Muscle of arm (tissue), 14 donors: ENCODE measurements around the gene CAMK1G. TPM values are rescaled to one million over a fixed set of nuclear protein-coding genes. Genes with fewer than 3 reads are reported as not detected.

Source experiments
- DNase-seq: peaks from one replicate; pipeline ENCODE4 v3.0.0-alpha.2; 2013
- long read RNA-seq, 11 donors: transcript quantifications; one replicate each; lab custom pipeline, GENCODE V29; 2026
- polyA plus RNA-seq, 12 donors: library from polyadenylated mRNA; unstranded; fragments of 120-200 nt; gene quantifications; one replicate each; pipeline ENCODE4 v1.2.1, GENCODE V29; 2013; ENCODE audit not compliant: insufficient read length in 12 of 12

Gene CAMK1G
- under 1 TPM in 6 of 12 donors, not detected in 6; 0.11 to 0.61 (median 0.25) TPM for polyA plus RNA-seq
- long read RNA-seq, donor 1: 0 reads
- long read RNA-seq, donor 2: 0 reads
- long read RNA-seq, donor 3: 0 reads
- long read RNA-seq, donor 4: 0 reads
- long read RNA-seq, donor 5: 0 reads
- long read RNA-seq, donor 6: 0 reads
- long read RNA-seq, donor 7: 0 reads
- long read RNA-seq, donor 8: 0 reads
- long read RNA-seq, donor 9: 0 reads
- long read RNA-seq, donor 10: 0 reads
- long read RNA-seq, donor 11: 0 reads

- peak; percentile 9 for DNase-seq
These were observed at the start of gene CAMK1G for GRCh38 chr1:209583408-209583807. Gene CAMK1G, plus strand, starts transcription at chr1:209583714. Its CDS starts 11,270 bp downstream, at chr1:209594984.

DNA sequence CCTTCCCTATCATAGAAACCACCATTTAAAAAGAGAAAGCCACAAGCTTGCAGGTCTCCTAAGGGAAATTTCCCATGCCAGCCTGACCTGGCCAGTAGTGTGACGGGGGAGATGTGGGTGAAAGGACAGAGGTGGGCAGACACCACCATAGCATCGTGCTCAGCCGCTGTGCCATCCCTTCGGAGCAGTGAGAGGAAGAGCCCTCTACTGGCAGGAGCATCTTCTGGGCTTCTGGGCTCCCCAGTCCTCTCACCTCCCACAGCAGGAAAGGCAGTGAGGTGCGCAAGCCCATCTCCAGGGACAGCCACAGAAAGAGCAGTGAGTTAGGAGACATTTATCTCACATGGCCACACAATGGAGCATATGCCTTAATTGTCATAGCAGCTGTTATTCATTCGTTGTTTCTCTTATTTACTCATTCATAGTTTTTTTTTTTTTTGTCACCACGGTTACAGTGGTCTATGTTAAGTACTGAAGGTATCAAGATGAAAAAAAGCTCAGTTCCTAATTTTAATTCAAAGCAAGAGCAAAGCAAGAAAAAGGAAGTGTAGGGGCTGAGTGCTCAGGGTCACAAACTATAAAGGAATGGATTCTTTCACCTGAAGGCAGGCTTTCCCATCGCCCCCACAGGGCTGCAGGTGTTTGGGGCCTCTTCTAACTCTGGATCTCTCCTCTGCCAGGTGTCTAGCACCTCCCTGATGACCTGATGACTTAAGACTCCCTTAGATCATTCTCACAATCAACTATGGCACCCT, 48.8 kb upstream of the CAMK1G start:
- no peak for DNase-seq

DNA sequence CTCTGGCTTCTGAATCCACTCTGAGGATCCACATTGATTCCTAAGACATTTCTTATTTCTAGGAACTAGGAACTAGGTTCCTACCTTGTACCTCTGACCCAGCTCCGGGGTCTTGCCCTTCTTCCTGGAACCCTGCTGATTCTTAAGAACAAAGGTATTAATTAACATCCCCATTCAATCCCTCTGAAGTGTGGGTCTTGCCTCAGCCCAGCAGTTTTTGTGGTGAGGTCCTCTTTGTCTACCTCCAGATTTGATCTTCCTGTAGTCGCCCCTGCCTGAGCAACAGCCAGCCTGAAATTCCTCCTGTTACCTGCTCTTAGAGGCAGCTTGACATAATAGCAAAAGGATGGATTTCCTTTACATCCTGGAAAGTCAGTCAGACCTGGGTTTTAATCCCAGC, 46.7 kb upstream of the CAMK1G start:
- no peak for DNase-seq

GRCh38 chr1:209537336-209538114, 46.0 kb upstream of the CAMK1G start:
- DNase-seq: no peak

DNA sequence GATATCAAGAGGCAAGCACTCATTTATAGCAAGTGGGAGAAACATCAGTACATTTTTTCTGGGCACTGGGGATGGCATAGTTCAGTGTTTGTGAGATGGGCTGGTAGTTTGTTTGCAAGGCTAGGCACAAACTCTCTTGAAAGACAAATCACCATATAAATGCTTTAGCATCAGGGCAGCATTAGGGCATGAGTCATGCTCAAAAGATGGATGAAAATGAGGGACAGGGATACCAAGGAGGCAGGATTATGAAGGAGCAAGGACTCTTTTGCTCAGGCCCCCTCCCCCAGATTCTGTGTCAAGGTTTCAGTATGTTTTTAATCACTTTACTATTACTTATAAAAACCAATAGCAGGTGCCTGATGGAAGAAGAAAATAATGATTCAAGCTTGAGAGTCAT, 43.9 kb upstream of the CAMK1G start:
- DNase-seq: no peak

DNA sequence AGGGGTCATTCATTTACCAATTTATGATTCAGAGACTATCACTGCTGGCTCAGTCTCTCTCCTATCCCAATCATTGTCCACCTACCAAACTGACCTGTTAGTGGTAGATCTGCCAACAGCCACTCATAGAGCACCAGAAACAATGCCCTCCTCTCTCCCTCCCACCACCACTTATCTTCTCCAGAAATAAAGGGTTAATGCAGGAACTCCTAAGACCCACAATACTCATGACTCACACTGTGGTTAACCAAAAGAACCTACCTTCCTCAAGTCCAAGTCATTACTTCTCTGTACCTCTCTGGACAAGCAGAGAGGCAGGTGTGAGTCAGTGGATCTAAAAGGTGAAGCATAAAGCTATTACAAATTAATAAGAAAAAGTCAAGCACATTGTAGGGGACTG, 40.9 kb upstream of the CAMK1G start:
- no peak for DNase-seq

- no peak for DNase-seq
These were observed 39.4 kb upstream of the CAMK1G start for GRCh38 chr1:209544098-209544497.

- no peak for DNase-seq
These were observed 38.1 kb upstream of the CAMK1G start for GRCh38 chr1:209545423-209545822.

GRCh38 chr1:209546390-209547085, 37.0 kb upstream of the CAMK1G start:
- no peak for DNase-seq

DNA sequence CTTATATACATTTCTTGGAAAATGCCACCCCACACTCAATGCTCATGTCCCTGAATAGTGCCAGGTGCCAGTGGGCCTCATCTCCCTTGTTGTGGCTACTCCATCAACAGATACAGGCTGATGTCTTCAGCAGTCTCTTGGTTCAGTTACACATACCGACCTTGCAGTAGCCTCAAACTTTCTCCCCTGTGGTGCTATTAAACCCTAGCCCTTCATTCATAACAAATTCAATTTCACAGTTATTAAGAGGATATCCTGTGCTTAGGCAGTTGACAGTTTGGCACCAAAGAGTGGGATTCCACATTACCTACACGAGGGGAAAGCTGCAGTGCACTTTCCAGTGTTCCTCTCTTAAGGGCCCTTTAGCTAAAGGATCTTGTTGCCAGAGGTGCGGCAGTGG, 35.9 kb upstream of the CAMK1G start:
- no peak for DNase-seq

GRCh38 chr1:209549443-209550205, 33.9 kb upstream of the CAMK1G start:
- DNase-seq: no peak

GRCh38 chr1:209550519-209550918, 33.0 kb upstream of the CAMK1G start:
- DNase-seq: no peak

- no peak for DNase-seq
These were observed 30.9 kb upstream of the CAMK1G start for GRCh38 chr1:209552406-209553264.

- no peak for DNase-seq
These were observed 28.5 kb upstream of the CAMK1G start for GRCh38 chr1:209554761-209555611.

GRCh38 chr1:209556162-209556690, 27.3 kb upstream of the CAMK1G start:
- no peak for DNase-seq

DNA sequence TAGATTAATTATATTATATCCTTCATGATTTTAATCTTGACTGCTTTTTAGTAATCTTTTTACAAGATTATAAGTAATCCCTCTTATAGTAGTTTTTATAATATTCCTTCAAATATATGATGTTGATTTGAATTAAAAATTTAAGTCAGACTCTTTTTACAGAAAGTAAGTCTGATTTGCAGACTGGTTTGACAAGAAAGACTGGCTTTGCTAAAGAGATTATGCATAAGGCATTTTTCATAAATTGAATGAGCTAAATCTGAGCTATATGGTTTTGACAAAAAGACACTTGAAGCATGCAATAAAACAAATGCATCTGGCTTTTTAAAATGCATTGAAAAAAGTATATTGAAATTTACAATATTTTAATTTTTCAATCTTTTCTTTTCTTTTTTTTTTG, 26.3 kb upstream of the CAMK1G start:
- no peak for DNase-seq

DNA sequence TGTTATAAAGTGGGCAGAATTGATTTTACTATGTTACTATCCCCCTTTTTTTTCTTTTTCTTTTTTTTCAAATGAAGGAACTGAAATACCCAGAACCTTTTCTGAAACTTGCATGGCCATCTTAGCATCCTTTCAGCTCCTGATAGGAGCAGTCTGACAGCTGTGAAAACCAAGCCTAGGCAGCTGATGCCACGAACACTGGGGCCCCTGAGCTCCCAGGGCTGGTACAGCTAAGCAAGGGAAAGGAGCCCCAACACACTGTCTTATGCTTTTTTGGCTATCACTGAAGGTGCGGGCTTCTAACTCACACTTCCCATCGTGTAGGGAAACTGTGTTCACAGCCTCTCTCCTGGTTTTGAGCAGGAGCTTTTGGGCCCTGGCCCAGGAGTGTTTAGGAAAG, 23.0 kb upstream of the CAMK1G start:
- no peak for DNase-seq

- no peak for DNase-seq
These were observed 22.6 kb upstream of the CAMK1G start for GRCh38 chr1:209560952-209561351.

GRCh38 chr1:209561532-209561931, 22.0 kb upstream of the CAMK1G start:
- no peak for DNase-seq
